ENCODE data around the gene HAX1.

The HAX1 gene

GRCh38 chr1:154263465-154264332 lies 8.7 kb upstream of the HAX1 start:
- no peak for TF ChIP-seq CTCF (IDR thresholded peaks at IDR 0.05)

- TF ChIP-seq CTCF (IDR thresholded peaks at IDR 0.05): no peak
These were observed 8.0 kb upstream of the HAX1 start for GRCh38 chr1:154264454-154264853.

- TF ChIP-seq CTCF (IDR thresholded peaks at IDR 0.05): no peak
These were observed 6.8 kb upstream of the HAX1 start for GRCh38 chr1:154265586-154265985.

- no peak for TF ChIP-seq CTCF (IDR thresholded peaks at IDR 0.05)
These were observed 1.6 kb upstream of the HAX1 start for GRCh38 chr1:154270833-154271232.

GRCh38 chr1:154272999-154273563 lies 652 bp downstream of the HAX1 start:
- no peak for TF ChIP-seq CTCF (IDR thresholded peaks at IDR 0.05)

GRCh38 chr1:154276797-154277196 lies 4.4 kb downstream of the HAX1 start:
- TF ChIP-seq CTCF (IDR thresholded peaks at IDR 0.05): peak; percentile 37; the same call in 1 of the 2 replicates

- no peak for TF ChIP-seq CTCF (IDR thresholded peaks at IDR 0.05)
These were observed 16.2 kb downstream of the HAX1 start for GRCh38 chr1:154288661-154289060.
